Measurements from ENCODE around the gene GRID2.

Gene GRID2

GRCh38 chr4:92524131-92524530 is 220.4 kb downstream of the GRID2 start:
- no peak for DNase-seq (ENCODE audit: low spot score)

- DNase-seq (ENCODE audit: low spot score), result no peak
Observed at GRCh38 chr4:92528541-92528940, 224.8 kb downstream of the GRID2 start.

GRCh38 chr4:92529510-92529909 is 225.7 kb downstream of the GRID2 start:
- no peak for DNase-seq (ENCODE audit: low spot score)

GRCh38 chr4:92535599-92535998 is 231.8 kb downstream of the GRID2 start:
- DNase-seq (ENCODE audit: low spot score), result no peak

- no peak for DNase-seq (ENCODE audit: low spot score)
Observed at GRCh38 chr4:92551616-92552015, 247.8 kb downstream of the GRID2 start.

- no peak for DNase-seq (ENCODE audit: low spot score)
Observed at GRCh38 chr4:92566269-92566668, 262.5 kb downstream of the GRID2 start.

GRCh38 chr4:92580816-92581215 is 277.1 kb downstream of the GRID2 start:
- DNase-seq (ENCODE audit: low spot score), result no peak

GRCh38 chr4:92599044-92599443 is 295.3 kb downstream of the GRID2 start:
- no peak for DNase-seq (ENCODE audit: low spot score)

GRCh38 chr4:92600638-92601037 is 296.9 kb downstream of the GRID2 start:
- no peak for DNase-seq (ENCODE audit: low spot score)

- no peak for DNase-seq (ENCODE audit: low spot score)
Observed at GRCh38 chr4:92606227-92606626, 302.5 kb downstream of the GRID2 start.

- no peak for DNase-seq (ENCODE audit: low spot score)
Observed at GRCh38 chr4:92615049-92615448, 311.3 kb downstream of the GRID2 start.

- no peak for DNase-seq (ENCODE audit: low spot score)
Observed at GRCh38 chr4:92618968-92619367, 315.2 kb downstream of the GRID2 start.

GRCh38 chr4:92629302-92629701 is 325.5 kb downstream of the GRID2 start:
- DNase-seq (ENCODE audit: low spot score), result no peak

GRCh38 chr4:92634882-92635281 is 331.1 kb downstream of the GRID2 start:
- no peak for DNase-seq (ENCODE audit: low spot score)

- no peak for DNase-seq (ENCODE audit: low spot score)
Observed at GRCh38 chr4:92636038-92636806, 332.5 kb downstream of the GRID2 start.

- no peak for DNase-seq (ENCODE audit: low spot score)
Observed at GRCh38 chr4:92641409-92641808, 337.6 kb downstream of the GRID2 start.

- DNase-seq (ENCODE audit: low spot score), result no peak
Observed at GRCh38 chr4:92646826-92647225, 343.1 kb downstream of the GRID2 start.

GRCh38 chr4:92651536-92651935 is 347.8 kb downstream of the GRID2 start:
- no peak for DNase-seq (ENCODE audit: low spot score)

- DNase-seq (ENCODE audit: low spot score), result no peak
Observed at GRCh38 chr4:92654084-92654483, 350.3 kb downstream of the GRID2 start.

- DNase-seq (ENCODE audit: low spot score), result no peak
Observed at GRCh38 chr4:92657695-92658094, 353.9 kb downstream of the GRID2 start.

- no peak for DNase-seq (ENCODE audit: low spot score)
Observed at GRCh38 chr4:92658318-92658717, 354.6 kb downstream of the GRID2 start.

- no peak for DNase-seq (ENCODE audit: low spot score)
Observed at GRCh38 chr4:92677805-92678204, 374.0 kb downstream of the GRID2 start.

- DNase-seq (ENCODE audit: low spot score), result no peak
Observed at GRCh38 chr4:92678292-92678691, 374.5 kb downstream of the GRID2 start.

GRCh38 chr4:92679149-92679548 is 375.4 kb downstream of the GRID2 start:
- no peak for DNase-seq (ENCODE audit: low spot score)

Data from hematopoietic multipotent progenitor cell treated with erythropoietin and hydrocortisone succinate and interleukin-3 and kit ligand, for 17 days (in vitro differentiated cells).